ENCODE measurements around the gene UBE4A.

GRCh38 chr11:118437208-118438125, 78.1 kb downstream of the UBE4A start:
- TF ChIP-seq EZH2 (optimal IDR thresholded peaks at IDR 0.05; ENCODE audit: low read depth, low read length), result no peak
- TF ChIP-seq CTCF (IDR thresholded peaks at IDR 0.05; ENCODE audit: low read length), result no peak

Data from MM.1S (cell line).